ENCODE data around the gene KCNQ2.

The KCNQ2 gene

GRCh38 chr20:63405102-63405730 lies 67.2 kb downstream of the KCNQ2 start:
- Histone ChIP-seq H3K4me1 (ENCODE audit: control insufficient read depth, insufficient read depth, low read length, poor library complexity, severe bottlenecking) (no peaks in the 10 kb centered on the region), H3K4me3 (ENCODE audit: extremely low read depth, insufficient read depth, low read length, poor library complexity, severe bottlenecking) (no peak overlapping the region), H3K36me3 (ENCODE audit: control insufficient read depth, insufficient read depth, low read length) (no peaks in the 10 kb centered on the region), H3K27ac (ENCODE audit: low read depth, low read length, severe bottlenecking) (no peak overlapping the region), H3K9me3 (ENCODE audit: control insufficient read depth, low read length) (no peaks in the 10 kb centered on the region)
- 88 to 95% methylated on average over 27 to 31 of the region's 31 CpGs for WGBS, 2 experiments (ENCODE audit: insufficient coverage in 2 of 2)

- Histone ChIP-seq H3K4me3 (ENCODE audit: extremely low read depth, insufficient read depth, low read length, poor library complexity, severe bottlenecking) (no peak overlapping the region), H3K27ac (ENCODE audit: low read depth, low read length, severe bottlenecking) (no peak overlapping the region), H3K9me3 (ENCODE audit: control insufficient read depth, low read length) (no peaks in the 10 kb centered on the region), H3K36me3 (ENCODE audit: control insufficient read depth, insufficient read depth, low read length) (no peaks in the 10 kb centered on the region), H3K4me1 (ENCODE audit: control insufficient read depth, insufficient read depth, low read length, poor library complexity, severe bottlenecking) (no peaks in the 10 kb centered on the region)
- 90 to 92% methylated on average over 25 to 32 of the region's 34 CpGs for whole genome bisulfite sequencing, 2 experiments (ENCODE audit: insufficient coverage in 2 of 2)
Measured at GRCh38 chr20:63404129-63405085, 68.0 kb downstream of the KCNQ2 start.

- H3K27ac ChIP-seq (ENCODE audit: low read depth, low read length, severe bottlenecking), result no peak overlapping the region
- no peaks in the 10 kb centered on the region for H3K36me3 ChIP-seq (ENCODE audit: control insufficient read depth, insufficient read depth, low read length)
- H3K4me1 ChIP-seq (ENCODE audit: control insufficient read depth, insufficient read depth, low read length, poor library complexity, severe bottlenecking), result no peaks in the 10 kb centered on the region
- H3K4me3 ChIP-seq (ENCODE audit: extremely low read depth, insufficient read depth, low read length, poor library complexity, severe bottlenecking), result no peak overlapping the region
- WGBS, 2 experiments (ENCODE audit: insufficient coverage in 2 of 2), result 91 to 92% methylated on average over 13 to 19 of the region's 19 CpGs
- no peaks in the 10 kb centered on the region for H3K9me3 ChIP-seq (ENCODE audit: control insufficient read depth, low read length)
Measured at GRCh38 chr20:63403403-63404105, 68.9 kb downstream of the KCNQ2 start.

DNA sequence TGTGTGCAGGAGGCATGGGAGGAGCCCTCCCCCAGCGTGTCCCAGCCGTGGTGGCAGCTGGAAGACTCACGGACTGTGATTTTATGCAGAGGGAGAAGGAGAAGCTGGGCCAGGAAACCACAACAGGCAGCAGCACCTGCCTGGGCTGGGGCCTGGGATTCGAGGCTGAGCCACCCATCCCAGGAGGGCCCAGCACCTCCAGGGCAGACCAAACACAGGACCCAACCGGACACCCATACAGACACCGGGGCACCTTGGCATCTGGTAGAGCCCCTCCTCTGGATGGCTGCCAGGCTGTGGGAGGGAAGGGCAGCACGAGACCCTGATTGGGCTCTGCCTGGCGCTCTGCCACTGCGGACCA lies 69.6 kb downstream of the KCNQ2 start:
- 81 to 91% methylated on average over 5 to 8 of the region's 9 CpGs for WGBS, 2 experiments (ENCODE audit: insufficient coverage in 2 of 2)
- no peak overlapping the region for H3K27ac ChIP-seq (ENCODE audit: low read depth, low read length, severe bottlenecking)

GRCh38 chr20:63402181-63402859 lies 70.1 kb downstream of the KCNQ2 start:
- Histone ChIP-seq H3K36me3 (ENCODE audit: control insufficient read depth, insufficient read depth, low read length) (no peaks in the 10 kb centered on the region), H3K4me1 (ENCODE audit: control insufficient read depth, insufficient read depth, low read length, poor library complexity, severe bottlenecking) (no peaks in the 10 kb centered on the region), H3K9me3 (ENCODE audit: control insufficient read depth, low read length) (no peaks in the 10 kb centered on the region), H3K4me3 (ENCODE audit: extremely low read depth, insufficient read depth, low read length, poor library complexity, severe bottlenecking) (no peak overlapping the region), H3K27ac (ENCODE audit: low read depth, low read length, severe bottlenecking) (no peak overlapping the region)
- 87 to 89% methylated on average over 21 to 23 of the region's 24 CpGs for WGBS, 2 experiments (ENCODE audit: insufficient coverage in 2 of 2)

More for the DNA sequence above, 69.6 kb downstream of the KCNQ2 start:
- Histone ChIP-seq H3K4me1 (ENCODE audit: control insufficient read depth, insufficient read depth, low read length, poor library complexity, severe bottlenecking) (no peaks in the 10 kb centered on the region), H3K36me3 (ENCODE audit: control insufficient read depth, insufficient read depth, low read length) (no peaks in the 10 kb centered on the region), H3K4me3 (ENCODE audit: extremely low read depth, insufficient read depth, low read length, poor library complexity, severe bottlenecking) (no peak overlapping the region), H3K9me3 (ENCODE audit: control insufficient read depth, low read length) (no peaks in the 10 kb centered on the region)

DNA sequence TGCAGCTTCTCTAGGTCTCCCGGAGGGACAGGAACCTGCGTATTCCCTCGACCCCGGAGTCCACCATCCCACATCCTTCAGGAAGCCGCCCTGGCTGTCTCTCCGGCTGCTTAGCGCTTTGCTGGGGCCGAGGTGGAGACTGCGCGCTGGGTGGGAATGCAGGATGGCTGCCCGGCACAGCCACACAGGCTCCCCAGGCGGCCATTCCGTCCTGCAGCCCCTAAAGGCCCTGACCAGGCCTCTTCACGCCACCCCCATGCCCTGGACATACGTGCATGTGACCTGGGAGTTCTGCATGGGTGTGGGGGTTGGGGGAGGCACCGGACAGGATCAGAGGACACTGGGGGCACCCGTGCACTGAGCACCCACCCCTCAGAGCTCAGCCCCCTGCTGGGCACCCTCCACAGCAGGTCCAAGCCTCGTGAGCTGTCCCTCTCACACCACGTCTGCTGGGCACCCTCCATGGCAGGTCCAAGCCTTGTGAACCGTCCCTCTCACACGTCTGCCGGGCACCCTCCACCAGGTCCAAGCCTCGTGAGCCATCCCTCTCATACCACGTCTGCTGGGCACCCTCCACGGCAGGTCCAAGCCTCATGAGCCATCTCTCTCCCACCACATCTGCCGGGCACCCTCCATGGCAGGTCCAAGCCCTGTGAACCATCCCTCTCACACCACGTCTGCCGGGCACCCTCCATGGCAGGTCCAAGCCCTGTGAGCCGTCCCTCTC lies 70.9 kb downstream of the KCNQ2 start:
- 88% methylated on average over 21 to 25 of the region's 29 CpGs for WGBS, 2 experiments (ENCODE audit: insufficient coverage in 2 of 2)
- Histone ChIP-seq H3K27ac (ENCODE audit: low read depth, low read length, severe bottlenecking) (no peak overlapping the region), H3K4me1 (ENCODE audit: control insufficient read depth, insufficient read depth, low read length, poor library complexity, severe bottlenecking) (no peaks in the 10 kb centered on the region), H3K4me3 (ENCODE audit: extremely low read depth, insufficient read depth, low read length, poor library complexity, severe bottlenecking) (no peak overlapping the region), H3K9me3 (ENCODE audit: control insufficient read depth, low read length) (no peaks in the 10 kb centered on the region), H3K36me3 (ENCODE audit: control insufficient read depth, insufficient read depth, low read length) (no peaks in the 10 kb centered on the region)

DNA sequence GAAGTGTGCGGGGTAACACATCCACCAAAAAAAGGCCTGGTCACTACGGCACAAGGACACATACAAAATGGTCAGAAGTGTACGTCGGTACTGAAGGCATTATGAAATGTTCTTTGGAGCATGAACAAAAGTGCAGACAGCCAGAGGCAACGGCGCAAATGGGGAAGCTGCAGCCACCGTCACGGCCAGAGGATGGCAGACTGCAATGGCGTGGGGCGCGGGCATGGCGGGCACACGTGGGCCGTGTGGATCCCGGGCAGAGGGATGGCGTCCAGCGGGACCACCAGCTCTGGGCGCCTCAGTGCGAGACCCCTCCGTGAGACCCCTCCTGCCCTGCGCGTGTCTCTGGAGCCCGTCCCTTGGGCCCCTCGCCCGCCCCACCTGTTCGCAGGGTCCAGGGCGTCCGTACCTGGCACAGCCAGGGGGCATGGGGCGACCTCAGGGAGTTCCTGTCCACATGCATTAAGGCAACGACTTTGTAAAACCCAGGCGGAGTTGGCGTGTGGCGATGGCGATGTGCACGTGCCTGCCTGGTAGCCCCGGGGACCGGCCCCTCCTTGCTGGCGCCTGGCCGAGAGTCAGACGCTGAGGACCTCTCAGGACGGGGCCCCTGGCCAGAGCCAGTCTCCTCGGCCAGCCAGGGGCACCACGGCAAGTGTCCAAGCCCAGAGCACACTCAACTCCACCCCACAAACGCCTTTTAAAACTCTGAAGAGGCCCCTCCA lies 71.8 kb downstream of the KCNQ2 start:
- WGBS, 2 experiments (ENCODE audit: insufficient coverage in 2 of 2), result 91% methylated on average over 31 to 44 of the region's 44 CpGs

DNA sequence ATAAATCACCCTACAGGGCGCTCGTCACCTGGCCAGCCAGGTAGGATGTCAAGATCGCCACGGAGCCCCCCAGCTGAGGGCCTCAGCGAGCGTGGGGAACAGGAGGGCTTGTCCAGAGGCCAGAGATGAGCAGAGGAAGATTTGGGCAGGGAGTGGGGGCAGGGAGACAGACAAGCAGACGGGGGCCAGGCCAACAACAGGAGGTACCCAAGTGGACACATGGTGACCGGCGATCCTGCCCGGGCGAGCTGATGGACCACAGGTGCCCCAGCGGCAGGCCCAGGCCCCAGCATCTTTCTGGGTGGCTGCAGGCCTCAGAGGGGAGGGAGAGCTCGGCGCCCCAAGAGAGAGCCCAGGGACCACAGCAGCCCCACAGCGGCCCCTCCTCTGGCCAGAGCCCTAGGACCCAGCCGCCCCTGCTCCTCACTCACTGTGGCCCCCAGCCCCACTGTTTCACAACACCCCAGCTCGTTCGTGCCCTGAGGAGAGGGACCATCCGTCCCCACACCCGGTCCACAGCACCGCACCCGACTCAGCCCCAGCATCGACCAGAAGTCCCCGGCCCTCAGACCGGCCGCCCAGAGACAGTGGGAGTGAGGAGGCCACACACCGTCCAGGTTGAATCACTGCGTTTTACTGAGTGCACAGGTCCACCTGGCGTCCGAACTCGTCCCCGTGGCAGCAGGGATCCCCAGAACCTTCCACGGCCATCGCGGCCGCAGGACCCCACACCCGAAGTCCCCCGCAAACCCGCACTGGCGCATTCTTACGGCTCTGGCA lies 72.7 kb downstream of the KCNQ2 start:
- no peaks in the 10 kb centered on the region for H3K9me3 ChIP-seq (ENCODE audit: control insufficient read depth, low read length)
- 89 to 91% methylated on average over 36 to 39 of the region's 41 CpGs for WGBS, 2 experiments (ENCODE audit: insufficient coverage in 2 of 2)
- no peak overlapping the region for H3K4me3 ChIP-seq (ENCODE audit: extremely low read depth, insufficient read depth, low read length, poor library complexity, severe bottlenecking)
- H3K27ac ChIP-seq (ENCODE audit: low read depth, low read length, severe bottlenecking), result no peak overlapping the region
- H3K4me1 ChIP-seq (ENCODE audit: control insufficient read depth, insufficient read depth, low read length, poor library complexity, severe bottlenecking), result no peaks in the 10 kb centered on the region
- no peaks in the 10 kb centered on the region for H3K36me3 ChIP-seq (ENCODE audit: control insufficient read depth, insufficient read depth, low read length)

More for the DNA sequence above, 71.8 kb downstream of the KCNQ2 start:
- Histone ChIP-seq H3K4me1 (ENCODE audit: control insufficient read depth, insufficient read depth, low read length, poor library complexity, severe bottlenecking) (no peaks in the 10 kb centered on the region), H3K36me3 (ENCODE audit: control insufficient read depth, insufficient read depth, low read length) (no peaks in the 10 kb centered on the region), H3K9me3 (ENCODE audit: control insufficient read depth, low read length) (no peaks in the 10 kb centered on the region), H3K27ac (ENCODE audit: low read depth, low read length, severe bottlenecking) (no peak overlapping the region), H3K4me3 (ENCODE audit: extremely low read depth, insufficient read depth, low read length, poor library complexity, severe bottlenecking) (no peak overlapping the region)

Data from mesodermal cell (in vitro differentiated cells).